ENCODE data around the gene C9orf43. TPM values are rescaled to one million over a fixed set of nuclear protein-coding genes. Genes with fewer than 3 reads are reported as not detected.

The C9orf43 gene
- total and polyA plus RNA-seq, 4 donors = 0.27 to 1.2 (median 0.51) TPM

GRCh38 chr9:113475992-113476391, 65.4 kb downstream of the C9orf43 start:
- no peak overlapping the region for H3K4me3 ChIP-seq
- no peak overlapping the region for H3K27ac ChIP-seq (ENCODE audit: low read depth in 1 of 2, low read length in 1 of 2)
- H3K4me1 ChIP-seq (ENCODE audit: control insufficient read depth in 5 of 5, insufficient read depth in 5 of 5, low read length in 5 of 5) = peaks cover 0 to 7% (median 0%) of the 10 kb centered on the region in 5 donors
- WGBS, 2 donors = 98% methylated on average over 4 of the region's 4 CpGs
- H3K9ac ChIP-seq (ENCODE audit: insufficient read depth in 1 of 2, low read length in 2 of 2) = no peak overlapping the region
- no peak for TF ChIP-seq CTCF (IDR thresholded peaks at IDR 0.05; ENCODE audit: control extremely low read depth, extremely low read depth)
- no peak for DNase-seq
- H3K36me3 ChIP-seq (ENCODE audit: control insufficient read depth in 4 of 4, insufficient read depth in 4 of 4, low read length in 4 of 4) = peaks cover 0 to 2% (median 0%) of the 10 kb centered on the region in 4 donors
- no peaks in the 10 kb centered on the region for H3K9me3 ChIP-seq (ENCODE audit: control insufficient read depth in 4 of 4, insufficient read depth in 3 of 4, low read length in 3 of 4)
- no peaks in the 10 kb centered on the region for H3K27me3 ChIP-seq (ENCODE audit: control insufficient read depth in 3 of 3, insufficient read depth in 3 of 3, low read length in 2 of 3)
- ATAC-seq (ENCODE audit: insufficient read depth, low FRiP score) = no peak

DNA sequence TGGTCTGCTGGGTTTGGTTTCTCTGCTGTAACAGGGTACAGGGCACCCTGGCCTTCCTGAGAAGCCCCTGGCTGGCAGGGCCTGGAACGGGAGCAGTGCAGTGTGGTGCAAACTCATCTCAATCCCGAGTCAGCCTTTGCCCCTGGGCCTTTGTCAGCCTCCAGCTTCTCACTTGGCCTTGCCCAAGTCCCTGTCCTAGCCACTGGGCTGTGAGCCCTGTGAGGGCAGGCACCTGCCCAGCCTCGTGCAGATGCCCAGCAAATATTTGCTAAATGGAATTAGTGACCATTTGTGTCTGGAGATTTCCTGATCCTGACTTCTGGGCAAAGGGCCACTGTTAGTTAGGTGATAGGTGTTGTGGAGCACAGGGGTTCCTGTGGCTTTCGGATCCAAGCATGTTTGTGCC, 66.0 kb downstream of the C9orf43 start:
- peaks cover 0 to 2% (median 0%) of the 10 kb centered on the region in 4 donors for H3K36me3 ChIP-seq (ENCODE audit: control insufficient read depth in 4 of 4, insufficient read depth in 4 of 4, low read length in 4 of 4)
- no peak for ATAC-seq (ENCODE audit: insufficient read depth, low FRiP score)
- TF ChIP-seq CTCF (IDR thresholded peaks at IDR 0.05; ENCODE audit: control extremely low read depth, extremely low read depth) = no peak

DNA sequence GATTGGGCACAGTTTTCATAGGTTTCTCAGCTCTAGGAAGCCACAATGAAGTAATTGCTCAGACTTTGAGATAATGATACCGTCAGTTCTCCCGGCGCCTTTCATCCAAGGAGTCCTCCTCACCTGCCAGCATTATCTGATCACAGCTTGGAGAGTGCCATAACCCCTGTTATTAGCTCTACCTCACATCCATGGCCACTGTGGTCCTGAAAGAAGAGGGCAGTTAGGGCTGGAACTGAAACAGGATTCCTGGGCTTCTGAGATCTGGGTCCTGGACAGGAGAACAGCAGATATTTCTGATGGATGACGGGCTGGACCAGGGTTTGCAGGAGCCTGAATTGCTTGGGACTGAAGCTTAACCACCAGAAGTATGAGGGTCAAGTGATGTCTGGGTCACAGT, 66.5 kb downstream of the C9orf43 start:
- H3K27me3 ChIP-seq (ENCODE audit: control insufficient read depth in 3 of 3, insufficient read depth in 3 of 3, low read length in 2 of 3) = no peaks in the 10 kb centered on the region
- ATAC-seq (ENCODE audit: insufficient read depth, low FRiP score) = no peak
- H3K9me3 ChIP-seq (ENCODE audit: control insufficient read depth in 4 of 4, insufficient read depth in 3 of 4, low read length in 3 of 4) = no peaks in the 10 kb centered on the region
- H3K27ac ChIP-seq (ENCODE audit: low read depth in 1 of 2, low read length in 1 of 2) = no peak overlapping the region
- no peak for TF ChIP-seq CTCF (IDR thresholded peaks at IDR 0.05; ENCODE audit: control extremely low read depth, extremely low read depth)
- H3K4me3 ChIP-seq = no peak overlapping the region
- WGBS, 2 donors = 91 to 94% methylated on average over 4 of the region's 4 CpGs
- peaks cover 0 to 8% (median 0%) of the 10 kb centered on the region in 5 donors for H3K4me1 ChIP-seq (ENCODE audit: control insufficient read depth in 5 of 5, insufficient read depth in 5 of 5, low read length in 5 of 5)
- no peak overlapping the region for H3K9ac ChIP-seq (ENCODE audit: insufficient read depth in 1 of 2, low read length in 2 of 2)
- peaks cover 0 to 2% (median 0%) of the 10 kb centered on the region in 4 donors for H3K36me3 ChIP-seq (ENCODE audit: control insufficient read depth in 4 of 4, insufficient read depth in 4 of 4, low read length in 4 of 4)
- no peak for DNase-seq

More for the DNA sequence above, 66.0 kb downstream of the C9orf43 start:
- 86 to 96% methylated on average over 4 of the region's 4 CpGs for WGBS, 2 donors
- Histone ChIP-seq H3K4me1 (ENCODE audit: control insufficient read depth in 5 of 5, insufficient read depth in 5 of 5, low read length in 5 of 5) (peaks cover 0 to 8% (median 0%) of the 10 kb centered on the region in 5 donors), H3K27me3 (ENCODE audit: control insufficient read depth in 3 of 3, insufficient read depth in 3 of 3, low read length in 2 of 3) (no peaks in the 10 kb centered on the region), H3K9me3 (ENCODE audit: control insufficient read depth in 4 of 4, insufficient read depth in 3 of 4, low read length in 3 of 4) (no peaks in the 10 kb centered on the region), H3K4me3 (no peak overlapping the region), H3K27ac (ENCODE audit: low read depth in 1 of 2, low read length in 1 of 2) (no peak overlapping the region), H3K9ac (ENCODE audit: insufficient read depth in 1 of 2, low read length in 2 of 2) (no peak overlapping the region)
- no peak for DNase-seq

- Histone ChIP-seq H3K27ac (ENCODE audit: low read depth in 1 of 2, low read length in 1 of 2) (no peak overlapping the region), H3K9ac (ENCODE audit: insufficient read depth in 1 of 2, low read length in 2 of 2) (no peak overlapping the region), H3K36me3 (ENCODE audit: control insufficient read depth in 4 of 4, insufficient read depth in 4 of 4, low read length in 4 of 4) (peaks cover 0 to 2% (median 0%) of the 10 kb centered on the region in 4 donors), H3K27me3 (ENCODE audit: control insufficient read depth in 3 of 3, insufficient read depth in 3 of 3, low read length in 2 of 3) (no peaks in the 10 kb centered on the region), H3K4me3 (no peak overlapping the region), H3K4me1 (ENCODE audit: control insufficient read depth in 5 of 5, insufficient read depth in 5 of 5, low read length in 5 of 5) (peaks cover 0 to 8% (median 0%) of the 10 kb centered on the region in 5 donors), H3K9me3 (ENCODE audit: control insufficient read depth in 4 of 4, insufficient read depth in 3 of 4, low read length in 3 of 4) (no peaks in the 10 kb centered on the region)
- ATAC-seq (ENCODE audit: insufficient read depth, low FRiP score) (no peak), DNase-seq (no peak)
- WGBS, 2 donors = 91 to 94% methylated on average over 5 of the region's 5 CpGs
- TF ChIP-seq CTCF (IDR thresholded peaks at IDR 0.05; ENCODE audit: control extremely low read depth, extremely low read depth) = no peak
Observed at GRCh38 chr9:113477661-113478060, 67.1 kb downstream of the C9orf43 start.
